Measurements from ENCODE around the gene MMP10. TPM values are rescaled to one million over a fixed set of nuclear protein-coding genes. Genes with fewer than 3 reads are reported as not detected.

The MMP10 gene
- total and polyA plus RNA-seq, 7 donors: 0.25 to 0.46 TPM; not detected in 5

DNA sequence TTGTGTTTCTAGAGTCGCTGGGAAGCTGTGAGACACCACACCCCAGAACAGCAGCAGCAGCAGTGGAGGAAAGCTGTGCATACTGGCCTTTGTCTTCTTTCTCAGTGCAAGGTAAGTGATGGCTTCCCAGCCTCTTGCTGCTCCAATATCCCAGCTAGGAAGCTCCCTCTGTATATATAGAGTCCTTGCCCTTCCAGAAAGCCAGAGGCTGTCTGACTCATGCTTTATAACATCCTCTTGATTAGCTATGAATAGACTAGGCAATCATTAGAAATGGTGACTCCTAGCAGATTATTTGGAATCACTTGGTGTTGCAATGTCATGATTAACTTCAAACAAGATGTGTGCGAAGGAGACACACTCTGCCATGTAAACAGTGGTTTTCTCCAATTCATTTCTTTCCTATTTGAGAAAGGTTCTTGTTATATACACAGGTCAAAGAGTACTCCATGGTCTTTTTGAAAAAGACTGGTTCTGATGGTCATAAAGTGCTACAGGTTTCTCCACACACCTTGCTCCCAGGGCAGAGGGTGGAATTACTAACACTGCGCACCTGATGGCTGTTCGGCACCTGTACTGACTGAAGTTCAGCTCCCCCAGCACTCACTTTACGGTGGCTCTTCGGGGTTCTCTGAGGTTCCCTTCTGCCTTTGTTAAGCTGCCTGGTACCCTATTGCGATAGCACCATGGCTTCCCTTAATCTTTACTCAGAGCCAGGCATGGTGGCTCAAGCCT is 17.8 kb upstream of the MMP10 start, which contains the start of gene MMP1:
Gene MMP1, minus strand, starts transcription at position 149 of the 735 bp plus-strand sequence. Its CDS starts 68 bp downstream, at position 81.
- Histone ChIP-seq H3K9me3 (no peaks in the 10 kb centered on the region), H3K27ac (no peak within 1 kb of the TSS), H3K27me3 (no peaks in the 10 kb centered on the region), H3K36me3 (no peaks in the 10 kb centered on the region), H3K4me3 (no peak within 1 kb of the TSS), H3K4me1 (no peaks in the 10 kb centered on the region)
- TF ChIP-seq, protein P1, sequence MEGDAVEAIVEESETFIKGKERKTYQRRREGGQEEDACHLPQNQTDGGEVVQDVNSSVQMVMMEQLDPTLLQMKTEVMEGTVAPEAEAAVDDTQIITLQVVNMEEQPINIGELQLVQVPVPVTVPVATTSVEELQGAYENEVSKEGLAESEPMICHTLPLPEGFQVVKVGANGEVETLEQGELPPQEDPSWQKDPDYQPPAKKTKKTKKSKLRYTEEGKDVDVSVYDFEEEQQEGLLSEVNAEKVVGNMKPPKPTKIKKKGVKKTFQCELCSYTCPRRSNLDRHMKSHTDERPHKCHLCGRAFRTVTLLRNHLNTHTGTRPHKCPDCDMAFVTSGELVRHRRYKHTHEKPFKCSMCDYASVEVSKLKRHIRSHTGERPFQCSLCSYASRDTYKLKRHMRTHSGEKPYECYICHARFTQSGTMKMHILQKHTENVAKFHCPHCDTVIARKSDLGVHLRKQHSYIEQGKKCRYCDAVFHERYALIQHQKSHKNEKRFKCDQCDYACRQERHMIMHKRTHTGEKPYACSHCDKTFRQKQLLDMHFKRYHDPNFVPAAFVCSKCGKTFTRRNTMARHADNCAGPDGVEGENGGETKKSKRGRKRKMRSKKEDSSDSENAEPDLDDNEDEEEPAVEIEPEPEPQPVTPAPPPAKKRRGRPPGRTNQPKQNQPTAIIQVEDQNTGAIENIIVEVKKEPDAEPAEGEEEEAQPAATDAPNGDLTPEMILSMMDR (IDR thresholded peaks at IDR 0.05): no peak
- TF ChIP-seq POLR2AphosphoS5 (IDR thresholded peaks at IDR 0.05): no peak
- no peak for TF ChIP-seq EP300 (IDR thresholded peaks at IDR 0.05)
- TF ChIP-seq POLR2A (IDR thresholded peaks at IDR 0.05): no peak
- WGBS, 2 donors: 87 to 90% methylated on average over 7 of the region's 7 CpGs
- DNase-seq: no peak
- intact Hi-C loops (cut with DNase I): no loop called here

DNA sequence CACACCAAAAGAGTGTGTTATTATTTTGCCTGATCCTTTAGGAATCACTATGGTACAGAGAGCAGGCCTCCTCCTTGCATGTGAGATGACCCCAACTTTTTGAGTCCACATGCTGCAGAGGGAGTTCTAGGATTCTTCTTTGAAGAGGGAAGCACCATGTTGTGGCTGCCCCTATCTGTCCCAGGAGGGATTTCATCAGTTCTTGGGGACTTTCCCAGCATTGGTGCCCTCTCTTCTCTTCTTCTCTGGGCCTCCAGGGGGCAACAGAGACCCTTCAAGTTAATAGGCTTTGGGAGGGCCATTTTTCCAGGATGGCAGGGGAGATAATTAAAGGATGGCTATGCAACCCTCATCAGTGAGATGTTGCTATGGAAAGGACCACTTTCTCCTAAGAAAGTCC is 14.0 kb upstream of the MMP10 start:
- TF ChIP-seq EP300 (IDR thresholded peaks at IDR 0.05): no peak
- TF ChIP-seq, protein P1 (IDR thresholded peaks at IDR 0.05): no peak
- no peak for TF ChIP-seq POLR2AphosphoS5 (IDR thresholded peaks at IDR 0.05)
- no peak for TF ChIP-seq POLR2A (IDR thresholded peaks at IDR 0.05)
- no peak for DNase-seq
- Histone ChIP-seq H3K27me3 (no peaks in the 10 kb centered on the region), H3K27ac (no peak overlapping the region), H3K36me3 (no peaks in the 10 kb centered on the region), H3K9me3 (no peaks in the 10 kb centered on the region), H3K4me1 (no peaks in the 10 kb centered on the region), H3K4me3 (no peak overlapping the region)
- intact Hi-C loops (cut with DNase I): no loop called here

DNA sequence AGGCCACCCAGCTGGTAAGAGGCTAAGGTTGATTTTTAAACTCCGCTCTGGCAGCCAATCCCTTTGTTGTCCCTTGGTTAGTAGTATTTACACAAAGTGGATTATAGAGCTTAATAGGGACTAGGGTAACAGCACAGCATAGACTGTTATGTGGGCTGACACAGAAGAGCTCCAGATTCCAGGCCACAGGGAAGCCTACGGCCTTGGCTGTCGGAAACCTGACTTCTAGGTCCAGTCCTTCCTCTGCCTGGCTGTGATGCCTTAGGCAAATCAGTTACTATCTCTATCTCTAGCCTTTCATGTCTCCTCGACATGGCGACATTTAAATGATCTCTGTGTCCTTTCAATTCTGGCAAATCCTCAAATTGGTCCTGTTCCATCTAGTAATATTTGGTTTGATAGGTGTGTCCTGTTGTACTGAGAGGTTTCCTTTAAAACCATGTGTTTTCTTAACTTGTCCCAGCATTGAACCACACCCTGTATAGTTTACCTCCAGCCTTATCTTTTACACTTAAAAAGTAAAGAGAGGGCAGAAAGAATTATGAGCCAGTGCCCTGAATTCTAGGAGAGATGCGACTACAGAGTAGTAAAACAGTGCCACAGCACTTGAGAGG is 13.4 kb upstream of the MMP10 start:
- Histone ChIP-seq H3K4me1 (no peaks in the 10 kb centered on the region), H3K27me3 (no peaks in the 10 kb centered on the region), H3K27ac (no peak overlapping the region), H3K9me3 (no peaks in the 10 kb centered on the region), H3K4me3 (no peak overlapping the region), H3K36me3 (no peaks in the 10 kb centered on the region)
- TF ChIP-seq, protein P1 (IDR thresholded peaks at IDR 0.05): no peak
- WGBS, 2 donors: 10 to 66% methylated on average over 6 of the region's 6 CpGs
- intact Hi-C loops (cut with DNase I): no loop called here
- no peak for DNase-seq

DNA sequence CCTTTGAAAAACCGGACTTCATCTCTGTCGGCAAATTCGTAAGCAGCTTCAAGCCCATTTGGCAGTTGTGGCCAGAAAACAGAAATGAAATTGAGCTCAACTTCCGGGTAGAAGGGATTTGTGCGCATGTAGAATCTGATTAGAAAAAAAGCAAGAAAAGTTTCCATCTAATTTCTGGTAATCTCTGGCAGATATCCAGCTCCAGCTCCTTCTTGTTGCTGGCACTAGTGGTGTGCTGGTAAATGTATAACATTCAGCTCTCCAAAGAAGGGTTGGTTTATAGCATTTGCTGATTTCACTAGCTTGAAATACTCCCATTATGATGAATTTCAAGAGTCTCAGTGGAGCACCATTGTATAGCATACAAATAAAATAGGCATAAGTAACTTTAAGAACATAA is 12.2 kb upstream of the MMP10 start:
- no peaks in the 10 kb centered on the region for H3K4me1 ChIP-seq
- no peak for DNase-seq
- H3K9me3 ChIP-seq: no peaks in the 10 kb centered on the region
- H3K27ac ChIP-seq: no peak overlapping the region
- intact Hi-C loops (cut with DNase I): no loop called here
- no peaks in the 10 kb centered on the region for H3K27me3 ChIP-seq
- no peaks in the 10 kb centered on the region for H3K36me3 ChIP-seq
- TF ChIP-seq POLR2AphosphoS5 (IDR thresholded peaks at IDR 0.05) (no peak), POLR2A (IDR thresholded peaks at IDR 0.05) (no peak)
- 87 to 91% methylated on average over 5 of the region's 5 CpGs for WGBS, 2 donors
- H3K4me3 ChIP-seq: no peak overlapping the region

DNA sequence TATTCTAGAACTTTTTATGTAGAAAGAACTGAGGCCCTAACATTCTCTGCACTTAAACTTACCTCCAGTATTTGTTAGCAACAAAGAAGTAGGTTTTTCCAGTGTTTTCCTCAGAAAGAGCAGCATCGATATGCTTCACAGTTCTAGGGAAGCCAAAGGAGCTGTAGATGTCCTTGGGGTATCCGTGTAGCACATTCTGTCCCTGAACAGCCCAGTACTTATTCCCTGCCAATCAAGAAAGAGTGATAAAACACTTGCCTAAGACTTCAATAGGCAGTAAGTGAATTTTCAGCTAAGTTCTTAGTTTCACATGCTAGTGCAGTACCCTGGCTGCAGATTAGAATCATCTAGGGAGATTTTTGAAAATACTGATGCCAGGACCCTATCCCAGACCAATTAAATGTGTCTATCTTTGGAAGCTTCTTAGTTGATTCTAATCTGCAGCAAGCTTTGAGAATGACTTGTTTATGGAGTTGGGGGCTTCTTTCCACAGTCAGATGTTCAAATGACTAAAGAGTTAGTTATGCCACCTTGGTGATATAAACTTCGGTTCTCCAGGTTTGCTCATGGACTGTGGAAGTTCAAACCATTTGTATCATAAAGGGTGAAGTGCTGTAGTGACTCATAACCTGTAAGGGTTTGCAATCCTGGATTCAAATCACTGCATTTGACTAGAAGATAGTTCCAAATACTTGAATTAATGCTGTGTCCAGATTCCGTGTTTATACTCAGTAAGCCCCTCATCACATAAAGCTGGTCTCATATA is 11.0 kb upstream of the MMP10 start:
- intact Hi-C loops (cut with DNase I): no loop called here
- Histone ChIP-seq H3K27ac (no peak overlapping the region), H3K36me3 (no peaks in the 10 kb centered on the region), H3K4me1 (no peaks in the 10 kb centered on the region), H3K27me3 (no peaks in the 10 kb centered on the region), H3K9me3 (no peaks in the 10 kb centered on the region), H3K4me3 (no peak overlapping the region)
- TF ChIP-seq POLR2A (IDR thresholded peaks at IDR 0.05): no peak
- TF ChIP-seq POLR2AphosphoS5 (IDR thresholded peaks at IDR 0.05): no peak
- TF ChIP-seq EP300 (IDR thresholded peaks at IDR 0.05): no peak
- TF ChIP-seq, protein P1 (IDR thresholded peaks at IDR 0.05): no peak
- 66 to 79% methylated on average over 4 of the region's 4 CpGs for WGBS, 2 donors
- no peak for DNase-seq
